VCaP (cell line): ENCODE measurements around the gene CDH1.

ENCODE experiments used
- H3K27ac ChIP-seq: fragments of 450-650 bp; 2 replicates; pipeline ENCODE4 v1.5.1; 2017
- CTCF ChIP-seq: fragments of 450-650 bp; conservative IDR thresholded peaks from 2 replicates; pipeline ENCODE4 v1.5.1; 2017; ENCODE audit warnings: mild to moderate bottlenecking, moderate library complexity

Gene CDH1

GRCh38 chr16:68762996-68763756 lies 26.1 kb downstream of the CDH1 start:
- H3K27ac ChIP-seq, result no peak overlapping the region
- TF ChIP-seq CTCF, result no peak

- no peak overlapping the region for H3K27ac ChIP-seq
- no peak for TF ChIP-seq CTCF
Observed at GRCh38 chr16:68764862-68765261, 27.8 kb downstream of the CDH1 start.

- no peak for TF ChIP-seq CTCF
- no peak overlapping the region for H3K27ac ChIP-seq
Observed at GRCh38 chr16:68767581-68767980, 30.5 kb downstream of the CDH1 start.

GRCh38 chr16:68768175-68768574 lies 31.1 kb downstream of the CDH1 start:
- H3K27ac ChIP-seq, result no peak overlapping the region
- no peak for TF ChIP-seq CTCF

- no peak for TF ChIP-seq CTCF
- no peak overlapping the region for H3K27ac ChIP-seq
Observed at GRCh38 chr16:68768771-68769170, 31.7 kb downstream of the CDH1 start.

GRCh38 chr16:68770671-68771070 lies 33.6 kb downstream of the CDH1 start:
- H3K27ac ChIP-seq, result no peak overlapping the region
- no peak for TF ChIP-seq CTCF

GRCh38 chr16:68772030-68772681 lies 35.1 kb downstream of the CDH1 start:
- no peak overlapping the region for H3K27ac ChIP-seq
- TF ChIP-seq CTCF, result no peak
